BE2C (cell line): ENCODE measurements around the gene USP51.
"Not testable (repeated sequence)": the region's sequence is repeated elsewhere in the genome, so short reads cannot be mapped to it uniquely, and the experiment has no call there.

Experiments used
- DNase-seq: peaks from one replicate; pipeline ENCODE4 v3.0.0-alpha.2; 2020
- H3K27me3 ChIP-seq: fragments of 250-450 bp; sonication (Bioruptor Pico); 2 replicates; pipeline ENCODE4 v1.5.1; 2020; ENCODE audit warnings: mild to moderate bottlenecking
- H3K36me3 ChIP-seq: fragments of 250-450 bp; sonication (Bioruptor Pico); 2 replicates; pipeline ENCODE4 v1.5.1; 2020; ENCODE audit warnings: mild to moderate bottlenecking
- H3K4me1 ChIP-seq: fragments of 250-450 bp; sonication (Bioruptor Pico); 2 replicates; pipeline ENCODE4 v1.5.1; 2020
- H3K4me3 ChIP-seq: 2 replicates; pipeline ENCODE4 v1.5.1; 2011; ENCODE audit warnings: low read depth, low read length
- H3K9me3 ChIP-seq: fragments of 250-450 bp; sonication (Bioruptor Pico); 2 replicates; pipeline ENCODE4 v1.5.1; 2020
- CTCF ChIP-seq: IDR thresholded peaks from 2 replicates; pipeline ENCODE4 v1.5.1; 2012; ENCODE audit warnings: mild to moderate bottlenecking, low read depth, low read length

The USP51 gene

GRCh38 chrX:55486736-55487135, 2.9 kb downstream of the USP51 start:
- no peaks in the 10 kb centered on the region for H3K27me3 ChIP-seq
- H3K36me3 ChIP-seq = no peaks in the 10 kb centered on the region
- H3K4me1 ChIP-seq = no peaks in the 10 kb centered on the region
- no peak for DNase-seq
- no peaks in the 10 kb centered on the region for H3K9me3 ChIP-seq
- H3K4me3 ChIP-seq = no peak overlapping the region
- TF ChIP-seq CTCF = no peak

- no peak for TF ChIP-seq CTCF
- H3K4me1 ChIP-seq = no peaks in the 10 kb centered on the region
- no peaks in the 10 kb centered on the region for H3K9me3 ChIP-seq
- H3K4me3 ChIP-seq = no peak overlapping the region
- no peaks in the 10 kb centered on the region for H3K36me3 ChIP-seq
- no peak for DNase-seq
- H3K27me3 ChIP-seq = no peaks in the 10 kb centered on the region
Observed at GRCh38 chrX:55484948-55485347, 4.7 kb downstream of the USP51 start.

- no peaks in the 10 kb centered on the region for H3K4me1 ChIP-seq
- H3K27me3 ChIP-seq = no peaks in the 10 kb centered on the region
- DNase-seq = no peak
- H3K9me3 ChIP-seq = no peaks in the 10 kb centered on the region
- H3K36me3 ChIP-seq = no peaks in the 10 kb centered on the region
- H3K4me3 ChIP-seq = no peak overlapping the region
- no peak for TF ChIP-seq CTCF
Observed at GRCh38 chrX:55480390-55481062, 9.1 kb downstream of the USP51 start.

- H3K4me3 ChIP-seq, DNase-seq, H3K36me3 ChIP-seq, H3K27me3 ChIP-seq, H3K9me3 ChIP-seq, H3K4me1 ChIP-seq: not testable (repeated sequence)
Observed at GRCh38 chrX:55479956-55480355, 9.7 kb downstream of the USP51 start.

GRCh38 chrX:55465791-55466190, 23.9 kb downstream of the USP51 start:
- not testable (repeated sequence) for H3K36me3 ChIP-seq, DNase-seq, H3K27me3 ChIP-seq, H3K4me3 ChIP-seq, H3K9me3 ChIP-seq, H3K4me1 ChIP-seq

GRCh38 chrX:55465108-55465507, 24.5 kb downstream of the USP51 start:
- H3K9me3 ChIP-seq, H3K36me3 ChIP-seq, DNase-seq, H3K27me3 ChIP-seq, H3K4me3 ChIP-seq, H3K4me1 ChIP-seq: not testable (repeated sequence)

GRCh38 chrX:55464050-55464449, 25.6 kb downstream of the USP51 start:
- not testable (repeated sequence) for H3K4me3 ChIP-seq, DNase-seq, H3K4me1 ChIP-seq, H3K9me3 ChIP-seq, H3K36me3 ChIP-seq, H3K27me3 ChIP-seq

GRCh38 chrX:55459926-55460325, 29.7 kb downstream of the USP51 start:
- not testable (repeated sequence) for DNase-seq, H3K4me1 ChIP-seq, H3K9me3 ChIP-seq, H3K36me3 ChIP-seq, H3K4me3 ChIP-seq, H3K27me3 ChIP-seq

GRCh38 chrX:55459426-55459825, 30.2 kb downstream of the USP51 start:
- not testable (repeated sequence) for H3K27me3 ChIP-seq, H3K4me1 ChIP-seq, H3K36me3 ChIP-seq, H3K9me3 ChIP-seq, H3K4me3 ChIP-seq, DNase-seq

- H3K36me3 ChIP-seq, H3K27me3 ChIP-seq, DNase-seq, H3K4me3 ChIP-seq, H3K9me3 ChIP-seq, H3K4me1 ChIP-seq: not testable (repeated sequence)
Observed at GRCh38 chrX:55455708-55456107, 33.9 kb downstream of the USP51 start.
